Ascending aorta (tissue), 2 donors: Measurements from ENCODE around the gene QPCT. TPM values are rescaled to one million over a fixed set of nuclear protein-coding genes. Genes with fewer than 3 reads are reported as not detected.
"Not testable (repeated sequence)": the region's sequence is repeated elsewhere in the genome, so short reads cannot be mapped to it uniquely, and the experiment has no call there.

Experiments
- DNase-seq, 2 donors: peaks; one replicate each; pipeline ENCODE4 v3.0.0-alpha.2; 2019; ENCODE audit warnings: low spot score in 2 of 2
- H3K27ac ChIP-seq, 2 donors: fragments of 200-600 bp; sonication (generic); one replicate each; pipeline ENCODE4 v1.5.1; 2016 to 2017; ENCODE audit warnings: mild to moderate bottlenecking in 1 of 2
- H3K27me3 ChIP-seq: fragments of 200-600 bp; sonication (generic); one replicate; pipeline ENCODE4 v1.5.1; 2017
- H3K36me3 ChIP-seq, 2 donors: fragments of 200-600 bp; sonication (generic); one replicate each; pipeline ENCODE4 v1.5.1; 2016
- H3K4me1 ChIP-seq, 2 donors: fragments of 200-600 bp; sonication (generic); one replicate each; pipeline ENCODE4 v1.5.1; 2016 to 2017; ENCODE audit warnings: mild to moderate bottlenecking in 1 of 2
- H3K4me3 ChIP-seq, 2 donors: fragments of 200-600 bp; sonication (generic); one replicate each; pipeline ENCODE4 v1.5.1; 2016 to 2017; ENCODE audit warnings: mild to moderate bottlenecking in 1 of 2
- H3K9me3 ChIP-seq, 2 donors: fragments of 200-600 bp; sonication (generic); one replicate each; pipeline ENCODE4 v1.5.1; 2016
- intact Hi-C: fragments of 100-400 bp; cut with DNase I; formaldehyde crosslinking; loops from one replicate; pipeline ENCODE4 v1.15.1; 2023
- total RNA-seq: library from RNA; depleted of rRNA; stranded (reverse); fragments of >200 nt; gene quantifications from one replicate; pipeline ENCODE4 v1.1.0, GENCODE V29; 2016
- TF ChIP-seq, protein P1 (sequence below), 3 experiments: fragments of 200-600 bp in 2 of 3; fragments of 450-650 bp in 1 of 3; sonication (generic) in 2 of 3; IDR thresholded peaks; one replicate each; pipeline ENCODE4 v1.5.1; 2016 to 2019; ENCODE audit warnings: antibody characterized with exemption in 3 of 3, mild to moderate bottlenecking in 1 of 3, moderate library complexity in 1 of 3

Gene QPCT
- total RNA-seq, 1 donor from 2014 or later = 1.8 TPM

DNA sequence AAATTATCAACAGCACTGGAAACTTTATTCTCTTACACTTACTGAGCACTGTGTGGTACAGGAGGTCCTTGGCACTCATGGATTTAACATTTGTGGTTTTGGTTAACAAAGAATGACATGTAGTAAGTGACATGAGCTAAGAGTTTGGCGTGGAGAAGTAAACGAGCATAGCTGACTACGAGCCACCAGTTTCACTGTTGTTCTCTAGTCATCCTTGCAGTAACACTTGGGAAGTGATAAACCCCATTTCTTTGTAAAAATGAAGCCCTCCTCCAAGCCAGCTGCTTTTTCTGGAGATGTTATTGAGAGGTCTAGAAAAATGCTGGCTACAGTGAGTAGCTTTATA is 32.7 kb downstream of the QPCT start:
- Histone ChIP-seq H3K9me3 (no peaks in the 10 kb centered on the region), H3K4me3 (no peak overlapping the region), H3K4me1 (no peaks in the 10 kb centered on the region), H3K27ac (no peak overlapping the region), H3K36me3 (no peaks in the 10 kb centered on the region), H3K27me3 (no peaks in the 10 kb centered on the region)
- intact Hi-C loops = no loop called here
- TF ChIP-seq, protein P1, sequence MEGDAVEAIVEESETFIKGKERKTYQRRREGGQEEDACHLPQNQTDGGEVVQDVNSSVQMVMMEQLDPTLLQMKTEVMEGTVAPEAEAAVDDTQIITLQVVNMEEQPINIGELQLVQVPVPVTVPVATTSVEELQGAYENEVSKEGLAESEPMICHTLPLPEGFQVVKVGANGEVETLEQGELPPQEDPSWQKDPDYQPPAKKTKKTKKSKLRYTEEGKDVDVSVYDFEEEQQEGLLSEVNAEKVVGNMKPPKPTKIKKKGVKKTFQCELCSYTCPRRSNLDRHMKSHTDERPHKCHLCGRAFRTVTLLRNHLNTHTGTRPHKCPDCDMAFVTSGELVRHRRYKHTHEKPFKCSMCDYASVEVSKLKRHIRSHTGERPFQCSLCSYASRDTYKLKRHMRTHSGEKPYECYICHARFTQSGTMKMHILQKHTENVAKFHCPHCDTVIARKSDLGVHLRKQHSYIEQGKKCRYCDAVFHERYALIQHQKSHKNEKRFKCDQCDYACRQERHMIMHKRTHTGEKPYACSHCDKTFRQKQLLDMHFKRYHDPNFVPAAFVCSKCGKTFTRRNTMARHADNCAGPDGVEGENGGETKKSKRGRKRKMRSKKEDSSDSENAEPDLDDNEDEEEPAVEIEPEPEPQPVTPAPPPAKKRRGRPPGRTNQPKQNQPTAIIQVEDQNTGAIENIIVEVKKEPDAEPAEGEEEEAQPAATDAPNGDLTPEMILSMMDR (IDR thresholded peaks at IDR 0.05) = no peak
- no peak for DNase-seq

DNA sequence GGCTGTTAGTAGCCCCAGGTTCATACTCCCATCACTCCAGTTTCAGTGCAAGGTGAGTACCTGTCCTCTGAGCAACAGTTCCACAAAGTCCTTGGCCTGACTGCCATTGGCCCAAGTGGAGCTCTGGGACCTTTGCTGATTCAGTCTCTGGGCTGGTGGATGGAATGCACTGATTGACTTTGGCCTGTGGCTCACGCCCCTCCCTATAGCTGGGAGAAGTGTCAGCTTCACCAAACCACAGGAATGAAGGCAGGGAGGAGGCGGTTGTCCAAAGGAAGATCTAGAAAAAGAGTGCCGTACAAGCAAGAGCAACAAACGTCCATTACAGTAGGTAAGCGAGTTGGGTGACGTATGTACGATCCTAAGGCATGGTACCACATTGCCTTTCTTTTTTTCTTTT is 34.0 kb downstream of the QPCT start:
- no peak overlapping the region for H3K27ac ChIP-seq
- no peaks in the 10 kb centered on the region for H3K4me1 ChIP-seq
- H3K27me3 ChIP-seq = no peaks in the 10 kb centered on the region
- intact Hi-C loops = no loop called here
- H3K4me3 ChIP-seq = no peak overlapping the region
- no peaks in the 10 kb centered on the region for H3K9me3 ChIP-seq
- DNase-seq = no peak
- no peaks in the 10 kb centered on the region for H3K36me3 ChIP-seq
- TF ChIP-seq, protein P1 (IDR thresholded peaks at IDR 0.05) = no peak

DNA sequence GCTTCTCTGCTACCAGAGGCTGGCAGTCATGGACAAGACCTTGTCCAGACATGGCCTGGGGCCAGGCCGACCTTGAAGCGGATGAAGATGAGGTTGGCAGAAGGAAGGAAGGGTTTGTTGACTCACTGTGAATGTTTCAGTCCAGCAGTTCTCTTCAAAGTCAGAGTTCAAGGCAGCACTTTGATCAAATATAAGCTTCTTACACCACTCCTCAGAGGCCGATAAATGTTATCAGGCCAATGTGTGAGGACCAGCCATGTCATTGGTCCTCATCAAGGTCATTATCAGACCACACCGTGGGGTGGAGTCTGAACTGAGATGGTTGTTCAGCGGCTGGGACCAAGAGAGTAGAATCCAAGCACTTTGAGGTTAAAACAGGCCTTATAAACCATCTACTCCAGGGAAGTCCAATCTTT is 35.5 kb downstream of the QPCT start:
- intact Hi-C loops = no loop called here
- TF ChIP-seq, protein P1 (IDR thresholded peaks at IDR 0.05) = no peak
- Histone ChIP-seq H3K9me3 (no peaks in the 10 kb centered on the region), H3K4me3 (no peak overlapping the region), H3K4me1 (no peaks in the 10 kb centered on the region), H3K36me3 (no peaks in the 10 kb centered on the region), H3K27ac (no peak overlapping the region), H3K27me3 (no peaks in the 10 kb centered on the region)
- no peak for DNase-seq

DNA sequence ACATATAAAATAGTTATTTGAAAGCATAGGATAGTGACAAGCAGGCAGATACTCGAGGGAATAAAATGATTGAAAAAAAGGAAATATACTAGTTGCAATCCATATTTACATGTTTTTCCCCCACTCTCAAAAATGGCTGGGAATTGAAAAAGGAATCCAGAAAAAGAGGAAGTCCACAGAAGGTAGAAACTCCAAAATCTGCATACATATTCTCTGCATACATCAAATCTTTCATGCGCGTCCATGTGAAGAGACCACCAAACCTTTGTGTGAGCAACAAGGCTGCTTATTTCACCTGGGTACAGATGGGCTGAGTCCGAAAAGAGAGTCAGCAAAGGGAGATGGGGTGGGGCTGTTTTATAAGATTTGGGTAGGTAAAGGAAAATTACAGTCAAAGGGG is 36.4 kb downstream of the QPCT start:
- H3K27ac ChIP-seq, H3K36me3 ChIP-seq, H3K9me3 ChIP-seq, intact Hi-C loops, H3K4me1 ChIP-seq, H3K27me3 ChIP-seq, DNase-seq, H3K4me3 ChIP-seq: not testable (repeated sequence)

DNA sequence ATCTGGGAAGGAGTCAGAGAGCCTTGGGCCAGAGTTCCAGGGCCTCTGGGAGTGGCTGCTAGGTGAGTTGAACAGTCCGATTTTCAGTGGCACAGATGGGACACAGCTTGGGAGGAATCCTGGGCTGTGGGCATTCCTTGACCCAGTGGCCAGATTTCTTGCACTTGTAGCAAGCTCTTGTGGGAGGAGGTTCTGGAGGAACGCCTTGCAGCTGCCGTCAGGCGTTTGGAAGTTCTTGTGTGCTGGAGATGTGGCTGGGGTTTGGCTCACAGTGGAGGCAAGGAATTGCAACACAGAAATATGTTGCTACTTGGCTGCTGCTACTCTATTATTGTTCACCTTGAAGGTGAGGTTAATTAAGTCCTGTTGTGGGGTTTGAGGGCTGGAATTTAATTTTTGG is 39.8 kb downstream of the QPCT start:
- DNase-seq, intact Hi-C loops, H3K27me3 ChIP-seq, H3K4me1 ChIP-seq, H3K36me3 ChIP-seq, H3K4me3 ChIP-seq, H3K9me3 ChIP-seq, H3K27ac ChIP-seq: not testable (repeated sequence)

DNA sequence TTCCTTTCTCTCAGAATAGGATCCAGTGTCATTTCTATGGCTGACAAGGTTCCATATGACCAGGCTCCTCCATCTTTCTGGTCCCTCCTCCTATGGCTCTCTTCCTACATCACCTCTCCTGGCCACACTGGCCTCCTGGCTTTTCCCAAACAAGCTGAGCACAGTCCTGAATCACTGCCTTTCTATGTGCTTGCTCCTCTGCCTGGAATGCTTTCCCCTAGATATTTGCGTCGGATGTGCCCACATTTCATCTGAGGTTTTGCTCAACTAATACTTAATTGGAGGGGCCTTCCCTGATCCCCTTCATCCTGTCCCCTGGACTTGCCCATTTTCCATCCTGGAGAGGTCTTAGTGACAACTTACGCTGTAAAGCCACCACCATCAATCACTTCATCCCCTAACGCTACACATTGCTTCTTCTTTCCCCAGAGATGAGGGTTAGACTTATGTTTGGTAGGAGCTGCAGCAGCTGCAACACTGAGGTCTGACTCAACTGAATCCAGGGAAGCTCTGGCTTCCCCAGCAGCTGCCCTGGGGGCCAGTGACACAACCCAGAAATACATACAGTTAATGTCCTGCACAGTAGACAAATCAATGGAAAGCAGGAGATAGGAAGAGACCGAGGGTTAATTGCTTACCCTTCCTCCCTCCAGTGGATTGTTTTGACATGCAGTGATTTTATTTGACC is 42.9 kb downstream of the QPCT start:
- Histone ChIP-seq H3K27me3 (no peaks in the 10 kb centered on the region), H3K4me1 (no peaks in the 10 kb centered on the region), H3K36me3 (no peaks in the 10 kb centered on the region), H3K9me3 (no peaks in the 10 kb centered on the region), H3K27ac (no peak overlapping the region), H3K4me3 (no peak overlapping the region)
- TF ChIP-seq, protein P1 (IDR thresholded peaks at IDR 0.05) = no peak
- intact Hi-C loops = no loop called here
- no peak for DNase-seq

DNA sequence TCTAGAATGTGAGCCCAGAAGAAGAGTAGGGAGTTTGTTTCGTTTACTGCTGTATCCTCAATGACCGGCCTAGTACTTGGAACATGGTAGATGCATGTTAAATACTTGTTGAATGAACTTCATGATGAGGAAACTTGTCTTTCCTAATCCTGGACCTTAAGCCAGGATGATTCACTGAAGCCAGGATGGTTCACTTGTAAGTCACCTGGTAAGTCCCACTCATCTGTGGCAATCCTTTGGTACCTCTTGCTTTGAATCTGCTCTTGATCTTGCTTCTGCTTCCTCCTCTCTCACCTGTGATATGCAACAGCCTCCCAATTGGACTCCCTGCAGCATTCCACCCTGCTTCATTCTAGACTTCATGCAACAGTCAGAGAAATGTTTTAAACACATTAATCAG is 43.6 kb downstream of the QPCT start:
- TF ChIP-seq, protein P1 (IDR thresholded peaks at IDR 0.05) = no peak
- no peaks in the 10 kb centered on the region for H3K4me1 ChIP-seq
- no peaks in the 10 kb centered on the region for H3K36me3 ChIP-seq
- H3K27me3 ChIP-seq = no peaks in the 10 kb centered on the region
- no peak overlapping the region for H3K27ac ChIP-seq
- intact Hi-C loops = no loop called here
- no peak overlapping the region for H3K4me3 ChIP-seq
- DNase-seq = no peak
- no peaks in the 10 kb centered on the region for H3K9me3 ChIP-seq
